ENCODE measurements around the gene NOX5. TPM values are rescaled to one million over a fixed set of nuclear protein-coding genes. Genes with fewer than 3 reads are reported as not detected.
"Not testable (repeated sequence)": the region's sequence is repeated elsewhere in the genome, so short reads cannot be mapped to it uniquely, and the experiment has no call there.

NOX5 gene
- total RNA-seq, 1 donor from 2014 or later = 0.20 TPM

DNA sequence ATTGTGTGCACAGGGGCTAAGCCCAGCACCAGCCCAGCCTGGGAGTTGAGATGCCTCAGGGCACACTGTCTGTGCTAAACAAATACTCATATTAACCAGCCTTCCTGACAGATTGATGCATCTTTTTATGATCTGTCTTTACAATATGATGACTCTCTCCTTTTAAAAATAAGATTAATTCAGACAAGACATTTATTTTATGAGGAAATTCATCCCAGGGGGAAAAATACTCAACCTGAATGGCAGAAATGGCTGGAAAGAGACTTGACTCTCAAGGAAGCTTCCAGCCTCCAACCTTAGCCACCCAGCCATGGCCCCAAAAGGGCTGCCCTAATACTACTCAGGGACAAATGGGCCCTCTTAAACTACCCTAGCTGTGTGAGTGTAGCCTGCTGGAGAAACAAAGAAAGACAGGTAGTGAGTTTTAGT, 46.9 kb downstream of the NOX5 start:
- Mint-ChIP-seq H3K27ac (no peak overlapping the region), H3K9me3 (no peaks in the 10 kb centered on the region), H3K36me3 (no peaks in the 10 kb centered on the region), H3K4me3 (no peak overlapping the region), H3K4me1 (peaks cover 13% of the 10 kb centered on the region), H3K27me3 (ENCODE audit: low read depth) (peaks cover 25% of the 10 kb centered on the region)
- TF ChIP-seq, protein P1, sequence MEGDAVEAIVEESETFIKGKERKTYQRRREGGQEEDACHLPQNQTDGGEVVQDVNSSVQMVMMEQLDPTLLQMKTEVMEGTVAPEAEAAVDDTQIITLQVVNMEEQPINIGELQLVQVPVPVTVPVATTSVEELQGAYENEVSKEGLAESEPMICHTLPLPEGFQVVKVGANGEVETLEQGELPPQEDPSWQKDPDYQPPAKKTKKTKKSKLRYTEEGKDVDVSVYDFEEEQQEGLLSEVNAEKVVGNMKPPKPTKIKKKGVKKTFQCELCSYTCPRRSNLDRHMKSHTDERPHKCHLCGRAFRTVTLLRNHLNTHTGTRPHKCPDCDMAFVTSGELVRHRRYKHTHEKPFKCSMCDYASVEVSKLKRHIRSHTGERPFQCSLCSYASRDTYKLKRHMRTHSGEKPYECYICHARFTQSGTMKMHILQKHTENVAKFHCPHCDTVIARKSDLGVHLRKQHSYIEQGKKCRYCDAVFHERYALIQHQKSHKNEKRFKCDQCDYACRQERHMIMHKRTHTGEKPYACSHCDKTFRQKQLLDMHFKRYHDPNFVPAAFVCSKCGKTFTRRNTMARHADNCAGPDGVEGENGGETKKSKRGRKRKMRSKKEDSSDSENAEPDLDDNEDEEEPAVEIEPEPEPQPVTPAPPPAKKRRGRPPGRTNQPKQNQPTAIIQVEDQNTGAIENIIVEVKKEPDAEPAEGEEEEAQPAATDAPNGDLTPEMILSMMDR (IDR thresholded peaks at IDR 0.05; ENCODE audit: unreplicated experiment) = peak; percentile 16
- no peak for DNase-seq (ENCODE audit: low spot score in 2 of 2, unreplicated experiment in 2 of 2)

DNA sequence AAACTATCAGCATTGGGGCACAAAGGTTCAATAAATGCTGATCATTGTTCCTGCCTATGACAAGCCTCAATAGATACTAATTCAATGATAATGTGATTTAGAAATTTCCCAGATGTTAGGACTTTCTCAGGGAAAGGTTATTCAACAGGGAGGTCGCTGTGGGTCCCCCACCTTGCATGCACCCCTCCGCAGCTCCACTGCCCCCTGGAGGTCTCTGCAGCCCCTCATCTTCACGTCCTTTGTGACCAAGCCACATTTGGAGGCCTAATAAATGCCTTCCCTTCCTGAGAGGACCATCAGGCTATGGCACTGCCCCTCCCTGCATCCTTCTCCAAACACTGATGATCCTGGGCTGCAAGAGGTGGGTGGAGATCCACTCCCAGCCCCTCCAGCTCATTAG, 50.2 kb downstream of the NOX5 start:
- Mint-ChIP-seq H3K4me3 (no peak overlapping the region), H3K27ac (no peak overlapping the region), H3K4me1 (peaks cover 5% of the 10 kb centered on the region), H3K27me3 (ENCODE audit: low read depth) (no peaks in the 10 kb centered on the region), H3K9me3 (peaks cover 4% of the 10 kb centered on the region), H3K36me3 (no peaks in the 10 kb centered on the region)
- TF ChIP-seq, protein P1 (IDR thresholded peaks at IDR 0.05; ENCODE audit: unreplicated experiment) = no peak
- no peak for DNase-seq (ENCODE audit: low spot score in 2 of 2, unreplicated experiment in 2 of 2)

DNA sequence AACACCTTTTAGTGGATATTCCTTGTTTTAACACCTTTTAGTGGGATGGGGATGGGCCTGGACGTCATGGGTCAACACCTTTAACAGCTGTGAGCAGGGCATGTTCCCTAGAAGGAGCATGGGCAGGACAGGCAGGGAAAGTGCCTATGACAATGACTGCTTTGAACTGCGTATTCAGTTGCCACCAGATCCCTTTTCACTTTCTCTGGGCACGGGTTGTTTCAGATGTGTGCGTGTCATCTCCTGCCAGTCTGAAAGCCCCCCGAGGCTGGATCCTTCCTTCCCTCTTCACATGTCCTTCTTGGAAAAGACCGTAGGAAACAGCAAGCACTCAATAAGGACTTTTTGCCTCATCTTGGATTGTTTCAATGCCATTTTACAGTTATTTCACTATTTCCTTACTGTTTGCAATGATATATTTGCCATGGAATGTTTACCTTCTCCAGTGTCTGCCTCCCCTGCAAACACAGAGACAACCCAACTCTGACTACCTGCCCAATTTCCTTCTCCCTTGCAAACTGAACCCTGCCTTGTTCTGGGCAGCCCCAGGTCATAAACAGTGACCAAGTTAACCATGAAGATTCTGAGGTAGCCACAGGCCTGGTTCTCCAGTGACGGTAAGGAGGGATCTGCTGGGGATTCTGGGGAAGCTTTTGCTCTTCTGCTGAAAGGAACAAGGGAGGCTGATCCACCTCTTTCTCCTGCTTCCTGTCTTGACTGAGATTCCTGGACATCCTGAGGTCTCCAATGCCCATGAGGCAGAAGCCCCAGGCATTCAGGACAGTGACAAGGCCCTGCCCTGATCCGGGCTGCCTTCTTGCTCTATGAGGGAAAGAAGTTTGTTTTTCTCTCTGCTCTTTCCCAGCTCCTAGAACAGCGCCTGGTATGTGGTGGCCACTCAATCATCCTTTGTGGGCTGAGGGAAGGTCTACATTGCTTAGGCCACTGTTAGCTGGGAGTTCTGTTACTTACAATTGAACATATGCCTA, 51.8 kb downstream of the NOX5 start:
- TF ChIP-seq, protein P1 (IDR thresholded peaks at IDR 0.05; ENCODE audit: unreplicated experiment) = no peak
- H3K27ac Mint-ChIP-seq = no peak overlapping the region
- peaks cover 1% of the 10 kb centered on the region for H3K27me3 Mint-ChIP-seq (ENCODE audit: low read depth)
- no peak overlapping the region for H3K4me3 Mint-ChIP-seq
- no peaks in the 10 kb centered on the region for H3K36me3 Mint-ChIP-seq
- peaks cover 3% of the 10 kb centered on the region for H3K4me1 Mint-ChIP-seq
- H3K9me3 Mint-ChIP-seq = peaks cover 7% of the 10 kb centered on the region
- no peak for DNase-seq (ENCODE audit: low spot score in 2 of 2, unreplicated experiment in 2 of 2)

DNA sequence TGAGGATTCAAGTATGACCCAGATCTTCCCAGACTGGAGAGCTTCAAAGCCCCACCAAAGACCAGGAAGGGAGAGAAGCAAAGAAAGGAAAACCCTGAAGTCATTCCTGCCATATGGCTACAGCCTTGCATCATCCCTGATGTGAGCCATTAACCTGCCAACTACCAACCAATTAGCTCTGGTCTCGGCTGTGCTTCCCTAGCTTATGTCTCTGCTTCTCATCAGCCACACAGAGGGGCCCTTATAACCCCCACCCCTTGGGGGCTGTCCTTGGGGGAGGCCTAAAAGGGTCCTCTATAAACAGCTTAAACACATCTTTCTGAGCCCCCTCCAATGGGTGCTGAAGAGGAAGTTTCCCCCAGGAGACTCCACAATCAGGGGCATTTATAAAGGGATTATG, 52.8 kb downstream of the NOX5 start:
- no peak for DNase-seq (ENCODE audit: low spot score in 2 of 2, unreplicated experiment in 2 of 2)
- H3K4me3 Mint-ChIP-seq = no peak overlapping the region
- peaks cover 7% of the 10 kb centered on the region for H3K9me3 Mint-ChIP-seq
- H3K36me3 Mint-ChIP-seq = no peaks in the 10 kb centered on the region
- H3K27ac Mint-ChIP-seq = no peak overlapping the region
- H3K27me3 Mint-ChIP-seq (ENCODE audit: low read depth) = peaks cover 1% of the 10 kb centered on the region
- no peaks in the 10 kb centered on the region for H3K4me1 Mint-ChIP-seq
- TF ChIP-seq, protein P1 (IDR thresholded peaks at IDR 0.05; ENCODE audit: unreplicated experiment) = no peak

DNA sequence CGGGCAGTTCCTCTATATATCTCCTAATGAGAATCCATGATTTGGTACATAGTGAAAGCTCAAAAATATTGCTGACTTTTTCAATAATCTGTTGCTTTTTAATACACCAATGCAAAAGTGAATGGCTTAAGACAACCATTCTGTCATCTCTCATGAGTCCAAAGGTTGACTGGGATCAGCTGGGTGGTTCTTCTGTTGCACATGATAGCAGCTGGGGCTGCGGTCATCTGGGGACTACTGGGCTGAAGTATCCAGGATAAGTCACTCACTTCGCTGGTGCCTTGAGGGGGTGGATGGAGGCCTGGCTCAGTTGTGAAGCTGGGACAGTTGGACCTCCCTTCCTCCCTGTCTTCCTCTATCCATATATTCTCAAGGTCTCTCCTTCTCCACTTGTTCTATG, 53.7 kb downstream of the NOX5 start:
- H3K27ac Mint-ChIP-seq = no peak overlapping the region
- no peaks in the 10 kb centered on the region for H3K36me3 Mint-ChIP-seq
- no peak for DNase-seq (ENCODE audit: low spot score in 2 of 2, unreplicated experiment in 2 of 2)
- H3K27me3 Mint-ChIP-seq (ENCODE audit: low read depth) = peaks cover 1% of the 10 kb centered on the region
- no peaks in the 10 kb centered on the region for H3K4me1 Mint-ChIP-seq
- TF ChIP-seq, protein P1 (IDR thresholded peaks at IDR 0.05; ENCODE audit: unreplicated experiment) = no peak
- peaks cover 7% of the 10 kb centered on the region for H3K9me3 Mint-ChIP-seq
- H3K4me3 Mint-ChIP-seq = no peak overlapping the region

DNA sequence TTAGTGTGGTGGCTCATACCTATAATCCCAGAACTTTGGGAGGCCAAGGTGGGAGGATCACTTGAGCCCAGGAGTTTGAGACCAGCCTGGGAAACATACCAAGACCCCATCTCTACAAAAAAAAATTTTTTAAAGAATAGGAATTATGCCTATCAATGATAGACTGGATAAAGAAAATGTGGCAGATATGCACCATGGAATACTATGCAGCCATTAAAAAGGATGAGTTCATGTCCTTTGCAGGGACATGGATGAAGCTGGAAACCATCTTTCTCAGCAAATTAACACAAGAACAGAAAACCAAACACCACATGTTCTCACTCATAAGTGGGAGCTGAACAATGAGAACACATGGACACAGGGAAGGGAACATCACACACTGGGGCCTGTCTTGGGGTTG, 54.8 kb downstream of the NOX5 start:
- not testable (repeated sequence) for DNase-seq (ENCODE audit: low spot score in 2 of 2, unreplicated experiment in 2 of 2); H3K9me3 Mint-ChIP-seq; H3K4me3 Mint-ChIP-seq; H3K4me1 Mint-ChIP-seq; H3K36me3 Mint-ChIP-seq; H3K27ac Mint-ChIP-seq; H3K27me3 Mint-ChIP-seq (ENCODE audit: low read depth)

Data from mesothelial cell of epicardium (in vitro differentiated cells).